Thyroid gland (tissue), 4 donors: ENCODE data around the gene ITGA2B. TPM values are rescaled to one million over a fixed set of nuclear protein-coding genes. Genes with fewer than 3 reads are reported as not detected.

Experiments used
- DNase-seq, 2 donors: peaks; one replicate each; pipeline ENCODE4 v3.0.0-alpha.2; 2019
- H3K27ac ChIP-seq, 3 donors: fragments of 200-600 bp; sonication (generic); 1 replicate in 2 of 3; 2 replicates in 1 of 3; pipeline ENCODE4 v1.5.1; 2016 to 2019; ENCODE audit warnings: mild to moderate bottlenecking in 1 of 3, moderate library complexity in 1 of 3
- H3K27me3 ChIP-seq: fragments of 200-600 bp; sonication (generic); one replicate; pipeline ENCODE4 v1.5.1; 2019
- H3K36me3 ChIP-seq, 2 donors: fragments of 200-600 bp; sonication (generic); one replicate each; pipeline ENCODE4 v1.5.1; 2016 to 2019
- H3K4me1 ChIP-seq, 2 donors: fragments of 200-600 bp; sonication (generic); one replicate each; pipeline ENCODE4 v1.5.1; 2017 to 2019
- H3K4me3 ChIP-seq, 3 donors: fragments of 200-600 bp; sonication (generic); replicated peaks in 1 of 3; 1 replicate in 2 of 3; 2 replicates in 1 of 3; pipeline ENCODE4 v1.5.1; 2016; ENCODE audit warnings: mild to moderate bottlenecking in 1 of 3
- H3K9me3 ChIP-seq: fragments of 200-600 bp; sonication (generic); one replicate; pipeline ENCODE4 v1.5.1; 2017
- CTCF ChIP-seq, 6 experiments: fragments of 200-600 bp in 3 of 6; fragments of 450-650 bp in 3 of 6; sonication (generic) in 3 of 6; IDR thresholded peaks; one replicate each; pipeline ENCODE4 v1.5.1; 2016 to 2019; ENCODE audit warnings: antibody characterized with exemption in 6 of 6, mild to moderate bottlenecking in 2 of 6, inconsistent platforms in 1 of 6, moderate library complexity in 1 of 6
- POLR2A ChIP-seq, 2 donors: fragments of 450-650 bp; IDR thresholded peaks; one replicate each; pipeline ENCODE4 v1.6.1; 2017; ENCODE audit warnings: antibody characterized with exemption in 2 of 2, mild to moderate bottlenecking in 2 of 2, moderate library complexity in 1 of 2
- WGBS, 2 donors: methylation state at CpG; one replicate each; pipeline ENCODE4 v1.1.5; 2017; 5-methylcytosine and 5-hydroxymethylcytosine counted together
- intact Hi-C: fragments of 100-400 bp; cut with DNase I; formaldehyde crosslinking; loops from one replicate; pipeline ENCODE4 v1.15.1; 2023
- total RNA-seq, 4 donors: library from RNA; depleted of rRNA; stranded (reverse); fragments of >200 nt; gene quantifications; one replicate each; pipeline ENCODE4 v1.2.3, GENCODE V29; 2016

The ITGA2B gene
- total RNA-seq, 4 donors from 2014 or later = 2.0 to 4.6 (median 3.3) TPM

GRCh38 chr17:44390250-44390870 lies 911 bp upstream of the ITGA2B start:
- no peak for TF ChIP-seq CTCF (IDR thresholded peaks at IDR 0.05)
- TF ChIP-seq POLR2A (IDR thresholded peaks at IDR 0.05) = no peak
- H3K9me3 ChIP-seq = no peaks in the 10 kb centered on the region
- H3K4me1 ChIP-seq = peaks cover 8 to 14% of the 10 kb centered on the region in 2 donors
- intact Hi-C loops = no loop called here
- no peak overlapping the region for H3K4me3 ChIP-seq
- H3K27me3 ChIP-seq = no peaks in the 10 kb centered on the region
- WGBS, 2 donors = 83 to 85% methylated on average over 8 to 10 of the region's 10 CpGs
- H3K27ac ChIP-seq = no peak overlapping the region
- no peaks in the 10 kb centered on the region for H3K36me3 ChIP-seq
- DNase-seq = no peak

- Histone ChIP-seq H3K27ac (no peak overlapping the region), H3K36me3 (no peaks in the 10 kb centered on the region), H3K9me3 (no peaks in the 10 kb centered on the region), H3K27me3 (no peaks in the 10 kb centered on the region), H3K4me3 (no peak overlapping the region), H3K4me1 (peaks cover 11 to 18% of the 10 kb centered on the region in 2 donors)
- DNase-seq = no peak
- intact Hi-C loops = no loop called here
- 89 to 92% methylated on average over 6 of the region's 6 CpGs for WGBS, 2 donors
- no peak for TF ChIP-seq POLR2A (IDR thresholded peaks at IDR 0.05)
- TF ChIP-seq CTCF (IDR thresholded peaks at IDR 0.05) = no peak
These were observed 314 bp upstream of the ITGA2B start for GRCh38 chr17:44389723-44390202.

DNA sequence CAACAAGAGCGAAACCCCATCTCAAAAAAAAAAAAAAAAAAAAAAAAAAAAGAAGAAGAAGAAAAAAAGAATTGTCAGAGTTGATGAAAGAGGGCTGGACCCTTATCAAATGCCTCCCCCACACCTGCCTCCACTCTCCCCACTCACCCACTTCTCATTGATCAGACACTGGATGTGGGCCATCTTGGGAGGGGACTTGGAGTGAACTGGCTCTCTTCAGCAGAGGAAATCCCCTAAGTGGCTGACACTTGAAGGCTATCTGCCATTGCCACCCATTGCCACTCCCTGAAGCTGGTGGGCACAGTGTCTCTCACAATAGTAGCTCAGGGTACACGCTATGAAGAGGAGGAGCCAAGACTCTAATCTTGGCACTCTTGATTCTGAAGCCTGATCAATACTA lies 1.6 kb downstream of the ITGA2B start:
- WGBS, 2 donors = 82 to 89% methylated on average over 2 of the region's 2 CpGs
- DNase-seq = no peak
- Histone ChIP-seq H3K4me3 (no peak overlapping the region), H3K36me3 (no peaks in the 10 kb centered on the region), H3K27me3 (no peaks in the 10 kb centered on the region), H3K27ac (no peak overlapping the region), H3K4me1 (peaks cover 13 to 17% of the 10 kb centered on the region in 2 donors), H3K9me3 (no peaks in the 10 kb centered on the region)
- intact Hi-C loops = no loop called here
- TF ChIP-seq POLR2A (IDR thresholded peaks at IDR 0.05) (no peak), CTCF (IDR thresholded peaks at IDR 0.05) (no peak)

DNA sequence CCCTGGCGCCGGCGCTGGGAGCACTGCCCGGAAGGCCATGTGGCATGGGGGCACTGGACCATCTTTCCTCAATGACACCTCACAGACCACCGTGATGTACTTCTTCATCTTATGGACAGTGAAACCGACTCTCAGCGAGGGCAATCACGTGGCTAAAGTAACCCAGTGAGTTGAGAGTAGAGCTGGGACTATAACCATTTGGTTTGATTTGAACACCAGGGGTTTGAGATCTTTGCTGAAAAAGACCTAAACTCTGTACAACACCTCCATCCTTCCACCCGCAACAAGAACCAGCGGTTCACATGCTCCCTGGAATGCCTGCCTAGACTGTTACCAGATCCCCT lies 3.3 kb downstream of the ITGA2B start:
- Histone ChIP-seq H3K36me3 (no peaks in the 10 kb centered on the region), H3K27me3 (no peaks in the 10 kb centered on the region), H3K4me1 (peaks cover 13 to 17% of the 10 kb centered on the region in 2 donors), H3K27ac (no peak overlapping the region), H3K4me3 (peak overlapping the region in 1 of 3 donors; percentile 40), H3K9me3 (no peaks in the 10 kb centered on the region)
- WGBS, 2 donors = 29 to 42% methylated on average over 4 to 10 of the region's 10 CpGs
- no peak for TF ChIP-seq CTCF (IDR thresholded peaks at IDR 0.05)
- no peak for TF ChIP-seq POLR2A (IDR thresholded peaks at IDR 0.05)
- intact Hi-C loops = no loop called here
- DNase-seq = no peak

DNA sequence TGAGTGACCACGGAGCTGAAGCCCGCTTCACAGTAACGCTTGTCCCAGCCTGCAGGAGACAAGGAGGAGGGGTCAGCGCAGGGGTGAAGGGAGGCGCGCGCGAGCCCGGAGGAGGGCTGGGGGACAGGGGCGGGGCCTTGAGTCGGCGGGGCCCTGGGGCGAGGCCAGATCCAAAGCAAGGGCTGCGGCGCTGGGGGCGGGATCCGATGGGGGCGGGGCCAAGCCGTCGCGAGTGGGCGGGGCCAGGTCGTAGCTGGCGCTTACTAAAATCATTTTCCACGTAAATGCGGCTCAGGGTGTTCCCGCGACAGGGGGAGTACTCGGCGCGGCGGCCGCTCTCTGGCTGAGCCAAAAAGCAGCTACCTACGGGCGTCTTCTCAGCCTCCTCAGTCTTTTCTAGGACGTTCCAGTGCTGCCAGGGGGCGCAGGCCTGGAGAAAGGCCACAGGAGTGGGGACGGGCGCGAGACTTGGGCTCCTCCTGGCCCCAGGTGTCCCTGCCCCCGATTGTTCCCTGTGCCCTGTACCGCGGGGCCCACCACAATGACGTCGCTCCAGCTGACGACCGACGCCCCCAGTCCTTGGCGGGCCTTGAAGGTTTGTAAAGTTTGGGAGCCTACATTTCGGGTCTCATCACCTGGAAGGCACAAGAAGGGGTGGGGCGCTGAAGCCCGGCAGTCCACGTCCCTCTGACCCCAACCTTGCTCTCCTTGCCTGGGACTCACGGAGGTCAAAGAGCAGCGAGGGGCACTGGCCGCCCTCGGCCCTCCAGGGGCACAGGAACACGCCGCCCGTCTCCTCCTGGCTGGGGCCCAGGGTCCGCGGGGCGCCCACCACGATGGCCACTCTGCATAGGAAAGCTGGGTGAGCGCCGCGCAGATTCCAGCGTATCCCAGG lies 3.9 kb downstream of the ITGA2B start:
- peak; percentile 90 to 92 for DNase-seq
- H3K36me3 ChIP-seq = no peaks in the 10 kb centered on the region
- peak overlapping the region in 2 of 3 donors; percentile 40 to 87 for H3K4me3 ChIP-seq
- H3K27me3 ChIP-seq = no peaks in the 10 kb centered on the region
- 1 to 7% methylated on average over 31 to 36 of the region's 68 CpGs for WGBS, 2 donors
- no peaks in the 10 kb centered on the region for H3K9me3 ChIP-seq
- peak overlapping the region in 1 of 3 donors; percentile 2 for H3K27ac ChIP-seq
- H3K4me1 ChIP-seq = peaks cover 13 to 17% of the 10 kb centered on the region in 2 donors
- intact Hi-C loops = no loop called here
- TF ChIP-seq CTCF (IDR thresholded peaks at IDR 0.05) (peak in 1 of 6 experiments; percentile 26), POLR2A (IDR thresholded peaks at IDR 0.05) (peak in 1 of 2 donors; percentile 66)
